IMR-90 (cell line): Measurements from ENCODE around the gene CKLF. TPM values are rescaled to one million over a fixed set of nuclear protein-coding genes. Genes with fewer than 3 reads are reported as not detected.

Source experiments
- ATAC-seq: fragments of 200-7000 bp; cut with Tn5 transposase; 2 replicates; pipeline ENCODE4 v1.9.1; 2020; ENCODE audit warnings: low read depth, mild to moderate bottlenecking, moderate library complexity
- BruUV-seq: library from RNA; stranded (reverse); fragments of 400-500 nt; replicated peaks from 2 replicates; lab custom pipeline; 2021; lab: Mats Ljungman, UMichigan
- CTCF ChIA-PET: fragments of 300-600 bp; formaldehyde crosslinking; extraction: SDS; loops from one replicate; lab custom pipeline; 2021; ENCODE audit warnings: antibody characterized with exemption; lab: Yijun Ruan, JAX
- POLR2A ChIA-PET: fragments of 300-600 bp; sonication (Branson Sonifier 250); formaldehyde crosslinking; loops from one replicate; lab custom pipeline; 2022; ENCODE audit warnings: antibody characterized with exemption; ENCODE audit not compliant: unreplicated experiment; lab: Charles Lee
- DNase-seq: peaks from one replicate; pipeline ENCODE4 v3.0.0; 2013
- H2AFZ ChIP-seq: replicated peaks from 2 replicates; pipeline ENCODE3; 2013; ENCODE audit warnings: low read length, mild to moderate bottlenecking; ENCODE audit not compliant: poor library complexity
- H2AK5ac ChIP-seq: 2 replicates; pipeline ENCODE4 v1.6.1; 2013; ENCODE audit warnings: low read depth, low read length, inconsistent platforms
- H2AK9ac ChIP-seq: replicated peaks from 2 replicates; pipeline ENCODE3; 2013; ENCODE audit warnings: mild to moderate bottlenecking, low read depth, low read length, moderate library complexity; ENCODE audit not compliant: poor library complexity
- H2BK120ac ChIP-seq: 2 replicates; pipeline ENCODE4 v1.6.1; 2013; ENCODE audit warnings: low read depth, low read length, inconsistent platforms
- H2BK15ac ChIP-seq: 3 replicates; pipeline ENCODE4 v1.6.1; 2013; ENCODE audit warnings: low read depth, low read length, inconsistent platforms
- H2BK20ac ChIP-seq: 2 replicates; pipeline ENCODE4 v1.6.1; 2013; ENCODE audit warnings: low read depth, mild to moderate bottlenecking, inconsistent platforms, low read length, moderate library complexity
- H2BK5ac ChIP-seq: 2 replicates; pipeline ENCODE4 v1.6.1; 2013; ENCODE audit warnings: mild to moderate bottlenecking, low read depth, low read length, inconsistent platforms; ENCODE audit not compliant: poor library complexity, severe bottlenecking
- H3K14ac ChIP-seq: replicated peaks from 2 replicates; pipeline ENCODE4 v1.6.1; 2013; ENCODE audit warnings: low read depth, low read length, inconsistent platforms
- H3K18ac ChIP-seq: 2 replicates; pipeline ENCODE4 v1.6.1; 2013; ENCODE audit warnings: low read depth, low read length, control low read depth
- H3K23ac ChIP-seq: 2 replicates; pipeline ENCODE4 v1.6.1; 2013; ENCODE audit warnings: low read depth, low read length, inconsistent platforms
- H3K27ac ChIP-seq: 2 replicates; pipeline ENCODE4 v1.5.1; 2013; ENCODE audit warnings: mild to moderate bottlenecking, control low read depth, low read length; ENCODE audit not compliant: insufficient read depth
- H3K27me3 ChIP-seq: 2 replicates; pipeline ENCODE4 v1.6.1; 2013; ENCODE audit warnings: low read length; ENCODE audit not compliant: control insufficient read depth, insufficient read depth
- H3K36me3 ChIP-seq: 2 replicates; pipeline ENCODE4 v1.6.1; 2013; ENCODE audit warnings: low read length, mixed read lengths; ENCODE audit not compliant: control insufficient read depth, insufficient read depth
- H3K4ac ChIP-seq: 2 replicates; pipeline ENCODE4 v1.6.1; 2013; ENCODE audit warnings: low read depth, low read length, inconsistent platforms
- H3K4me1 ChIP-seq: 2 replicates; pipeline ENCODE4 v1.6.1; 2013; ENCODE audit warnings: low read length, mixed read lengths; ENCODE audit not compliant: control insufficient read depth, insufficient read depth
- H3K4me2 ChIP-seq: 2 replicates; pipeline ENCODE4 v1.6.1; 2013; ENCODE audit warnings: low read depth, mild to moderate bottlenecking, control low read depth, low read length, moderate library complexity
- H3K4me3 ChIP-seq: 2 replicates; pipeline ENCODE4 v1.5.1; 2013; ENCODE audit warnings: low read depth, mild to moderate bottlenecking, control low read depth, low read length, moderate library complexity; ENCODE audit not compliant: insufficient read depth
- H3K56ac ChIP-seq: 2 replicates; pipeline ENCODE4 v1.6.1; 2013; ENCODE audit warnings: low read length, inconsistent platforms; ENCODE audit not compliant: insufficient read depth; ENCODE audit errors: extremely low read depth
- H3K79me1 ChIP-seq, 2 experiments: 2 replicates each; pipeline ENCODE4 v1.6.1; 2013; ENCODE audit warnings: low read length in 2 of 2, inconsistent platforms in 1 of 2, low read depth in 1 of 2
- H3K9ac ChIP-seq: 2 replicates; pipeline ENCODE4 v1.6.1; 2013; ENCODE audit warnings: low read depth, low read length, control low read depth
- H3K9me1 ChIP-seq: 2 replicates; pipeline ENCODE4 v1.6.1; 2013; ENCODE audit warnings: low read length, inconsistent platforms; ENCODE audit not compliant: insufficient read depth
- H3K9me3 ChIP-seq: 2 replicates; pipeline ENCODE4 v1.6.1; 2013; ENCODE audit warnings: low read length; ENCODE audit not compliant: control insufficient read depth, insufficient read depth
- H4K20me1 ChIP-seq: 2 replicates; pipeline ENCODE4 v1.6.1; 2013; ENCODE audit warnings: low read length, inconsistent platforms; ENCODE audit not compliant: insufficient read depth
- H4K5ac ChIP-seq: 2 replicates; pipeline ENCODE4 v1.6.1; 2013; ENCODE audit warnings: mild to moderate bottlenecking, low read depth, low read length, control low read depth
- H4K8ac ChIP-seq, 2 experiments: 2 replicates each; pipeline ENCODE4 v1.6.1; 2013; ENCODE audit warnings: low read depth in 2 of 2, low read length in 2 of 2, control low read depth in 1 of 2, inconsistent platforms in 1 of 2
- H4K91ac ChIP-seq: 2 replicates; pipeline ENCODE4 v1.6.1; 2013; ENCODE audit warnings: low read depth, low read length, inconsistent platforms; ENCODE audit not compliant: insufficient read depth
- BHLHE40 ChIP-seq: fragments of 150-350 bp; IDR thresholded peaks from 2 replicates; pipeline ENCODE4 v1.6.1; 2016; ENCODE audit warnings: mild to moderate bottlenecking, low read depth, low read length
- CHD1 ChIP-seq: IDR thresholded peaks from 2 replicates; pipeline ENCODE4 v1.6.1; 2012; ENCODE audit warnings: low read depth, low read length, improper control_type of control experiment
- ELK1 ChIP-seq: fragments of 150-350 bp; IDR thresholded peaks from 2 replicates; pipeline ENCODE4 v1.6.1; 2016; ENCODE audit warnings: low read depth, mild to moderate bottlenecking, low read length, moderate library complexity, borderline replicate concordance
- MAFK ChIP-seq: IDR thresholded peaks from 2 replicates; pipeline ENCODE4 v1.6.1; 2012; ENCODE audit warnings: low read depth, low read length, improper control_type of control experiment
- MAZ ChIP-seq: IDR thresholded peaks from 2 replicates; pipeline ENCODE4 v1.6.1; 2012; ENCODE audit warnings: low read depth, mild to moderate bottlenecking, low read length, improper control_type of control experiment, moderate library complexity, borderline replicate concordance
- MXI1 ChIP-seq: IDR thresholded peaks from 2 replicates; pipeline ENCODE4 v1.6.1; 2012; ENCODE audit warnings: low read depth, mild to moderate bottlenecking, low read length, moderate library complexity, borderline replicate concordance
- RAD21 ChIP-seq: IDR thresholded peaks from 2 replicates; pipeline ENCODE4 v1.6.1; 2012; ENCODE audit warnings: low read length, improper control_type of control experiment
- RCOR1 ChIP-seq: IDR thresholded peaks from 2 replicates; pipeline ENCODE4 v1.6.1; 2012; ENCODE audit warnings: mild to moderate bottlenecking, low read length, improper control_type of control experiment; ENCODE audit not compliant: insufficient replicate concordance
- WGBS, 2 experiments: methylation state at CpG; one replicate each; pipeline versions ENCODE4 v1.1.5 to v1.1.7; 2013; ENCODE audit warnings: missing lambda C conversion rate in 2 of 2; ENCODE audit not compliant: insufficient read length in 1 of 2; ENCODE audit errors: extremely low coverage in 2 of 2; 5-methylcytosine and 5-hydroxymethylcytosine counted together
- dilution Hi-C: fragments of 300-500 bp; cut with HindIII; formaldehyde crosslinking; loops from one replicate; pipeline ENCODE4 v1.14.3; 2018; ENCODE audit warnings: low sequenced_read_pairs; ENCODE audit not compliant: unreplicated experiment
- in situ Hi-C: fragments of 300-500 bp; cut with MboI; formaldehyde crosslinking; loops from 3 replicates; pipeline ENCODE4 v1.14.3; 2019; ENCODE audit warnings: low sequenced_read_pairs, inconsistent platforms, mixed read lengths
- intact Hi-C: fragments of 100-400 bp; cut with micrococcal nuclease; formaldehyde crosslinking; loops from 2 replicates; pipeline ENCODE4 v1.10.0; 2022
- polyA plus RNA-seq, 3 experiments: library from polyadenylated mRNA; depleted of rRNA; stranded (reverse); fragments of >200 nt; gene quantifications; 2 replicates each; pipeline ENCODE4 v1.2.3, GENCODE V29; 2012; ENCODE audit warnings: low replicate concordance in 1 of 3
- total RNA-seq: library from RNA; depleted of rRNA; stranded (reverse); fragments of >200 nt; gene quantifications from 2 replicates; pipeline ENCODE4 v1.2.3, GENCODE V29; 2012

The CKLF gene
- total and polyA plus RNA-seq, 2 of the 4 experiments (the other 2 are of a cell fraction), result 60.8 to 92.2 TPM

- Histone ChIP-seq H3K9me1 (peaks cover 7% of the 10 kb centered on the region; the same call in 1 of the 2 replicates), H3K14ac (no peak overlapping the region), H2BK5ac (no peak overlapping the region), H4K5ac (no peak overlapping the region), H3K9me3 (no peaks in the 10 kb centered on the region), H3K27me3 (no peaks in the 10 kb centered on the region), H4K20me1 (no peaks in the 10 kb centered on the region), H3K23ac (no peak overlapping the region), H3K18ac (no peak overlapping the region), H2AFZ (no peak overlapping the region), H3K79me1 (no peaks in the 10 kb centered on the region), H3K9ac (no peak overlapping the region), H2AK5ac (no peak overlapping the region), H2BK15ac (no peak overlapping the region), H4K8ac (no peak overlapping the region), H3K36me3 (peaks cover 25% of the 10 kb centered on the region), H3K4me3 (no peak overlapping the region), H4K91ac (no peak overlapping the region), H2BK20ac (no peak overlapping the region), H3K27ac (no peak overlapping the region), H3K56ac (no peak overlapping the region), H3K4me1 (no peaks in the 10 kb centered on the region), H2BK120ac (no peak overlapping the region), H3K4me2 (no peak overlapping the region), H3K4ac (no peak overlapping the region), H2AK9ac (no peak overlapping the region)
- no TSS peak for BruUV-seq
- DNase-seq, result no peak
- CTCF ChIA-PET, result no interaction called here
- WGBS, 2 experiments, result 92% methylated on average over 2 of the region's 2 CpGs; no CpG with 5 or more reads in 1 of the 2 experiments
- TF ChIP-seq RCOR1, result no peak
- no peak for TF ChIP-seq RAD21
- TF ChIP-seq ELK1, result no peak
- TF ChIP-seq MAFK, result no peak
- TF ChIP-seq MAZ, result no peak
- no peak for TF ChIP-seq BHLHE40
- no peak for TF ChIP-seq MXI1
- TF ChIP-seq CHD1, result no peak
- intact Hi-C loops (no loop called here), in situ Hi-C loops (no loop called here), dilution Hi-C loops (no loop called here)
- POLR2A ChIA-PET, result no interaction called here
- ATAC-seq, result no peak
Measured at GRCh38 chr16:66537236-66537635, 15.1 kb upstream of the CKLF start.
